ENCODE results near the gene STAG3.

Gene STAG3

GRCh38 chr7:100163006-100163531 is 14.6 kb upstream of the STAG3 start:
- Mint-ChIP-seq H3K27ac (peak overlapping the region; percentile 42), H3K9me3 (no peaks in the 10 kb centered on the region), H3K4me1 (ENCODE audit: low read depth) (peaks cover 57% of the 10 kb centered on the region), H3K27me3 (no peaks in the 10 kb centered on the region), H3K4me3 (no peak overlapping the region), H3K36me3 (ENCODE audit: low read depth) (peaks cover 5% of the 10 kb centered on the region)
- peak; percentile 58 for DNase-seq

GRCh38 chr7:100163871-100164270 is 13.8 kb upstream of the STAG3 start:
- no peaks in the 10 kb centered on the region for H3K9me3 Mint-ChIP-seq
- peaks cover 62% of the 10 kb centered on the region for H3K4me1 Mint-ChIP-seq (ENCODE audit: low read depth)
- peaks cover 2% of the 10 kb centered on the region for H3K36me3 Mint-ChIP-seq (ENCODE audit: low read depth)
- no peak overlapping the region for H3K4me3 Mint-ChIP-seq
- no peak for DNase-seq
- H3K27ac Mint-ChIP-seq, result peak overlapping the region; percentile 50
- no peaks in the 10 kb centered on the region for H3K27me3 Mint-ChIP-seq

GRCh38 chr7:100166317-100166940 is 11.3 kb upstream of the STAG3 start:
- peak overlapping the region; percentile 72 for H3K4me3 Mint-ChIP-seq
- peaks cover 2% of the 10 kb centered on the region for H3K27me3 Mint-ChIP-seq

GRCh38 chr7:100166970-100167911 is 10.5 kb upstream of the STAG3 start:
- Mint-ChIP-seq H3K4me1 (ENCODE audit: low read depth) (peaks cover 79% of the 10 kb centered on the region), H3K9me3 (no peaks in the 10 kb centered on the region), H3K27me3 (peaks cover 2% of the 10 kb centered on the region), H3K36me3 (ENCODE audit: low read depth) (no peaks in the 10 kb centered on the region), H3K27ac (peak overlapping the region; percentile 88), H3K4me3 (peak overlapping the region; percentile 72)
- DNase-seq, result no peak

More at GRCh38 chr7:100166317-100166940, 11.3 kb upstream of the STAG3 start:
- DNase-seq, result peak; percentile 58
- Mint-ChIP-seq H3K36me3 (ENCODE audit: low read depth) (no peaks in the 10 kb centered on the region), H3K27ac (peak overlapping the region; percentile 88), H3K4me1 (ENCODE audit: low read depth) (peaks cover 77% of the 10 kb centered on the region), H3K9me3 (no peaks in the 10 kb centered on the region)

- no peaks in the 10 kb centered on the region for H3K36me3 Mint-ChIP-seq (ENCODE audit: low read depth)
- peaks cover 76% of the 10 kb centered on the region for H3K4me1 Mint-ChIP-seq (ENCODE audit: low read depth)
- H3K9me3 Mint-ChIP-seq, result no peaks in the 10 kb centered on the region
- H3K27ac Mint-ChIP-seq, result peak overlapping the region; percentile 79
- peaks cover 2% of the 10 kb centered on the region for H3K27me3 Mint-ChIP-seq
- H3K4me3 Mint-ChIP-seq, result peak overlapping the region; percentile 72
- no peak for DNase-seq
Observed at GRCh38 chr7:100167912-100168323, 9.8 kb upstream of the STAG3 start.

DNA sequence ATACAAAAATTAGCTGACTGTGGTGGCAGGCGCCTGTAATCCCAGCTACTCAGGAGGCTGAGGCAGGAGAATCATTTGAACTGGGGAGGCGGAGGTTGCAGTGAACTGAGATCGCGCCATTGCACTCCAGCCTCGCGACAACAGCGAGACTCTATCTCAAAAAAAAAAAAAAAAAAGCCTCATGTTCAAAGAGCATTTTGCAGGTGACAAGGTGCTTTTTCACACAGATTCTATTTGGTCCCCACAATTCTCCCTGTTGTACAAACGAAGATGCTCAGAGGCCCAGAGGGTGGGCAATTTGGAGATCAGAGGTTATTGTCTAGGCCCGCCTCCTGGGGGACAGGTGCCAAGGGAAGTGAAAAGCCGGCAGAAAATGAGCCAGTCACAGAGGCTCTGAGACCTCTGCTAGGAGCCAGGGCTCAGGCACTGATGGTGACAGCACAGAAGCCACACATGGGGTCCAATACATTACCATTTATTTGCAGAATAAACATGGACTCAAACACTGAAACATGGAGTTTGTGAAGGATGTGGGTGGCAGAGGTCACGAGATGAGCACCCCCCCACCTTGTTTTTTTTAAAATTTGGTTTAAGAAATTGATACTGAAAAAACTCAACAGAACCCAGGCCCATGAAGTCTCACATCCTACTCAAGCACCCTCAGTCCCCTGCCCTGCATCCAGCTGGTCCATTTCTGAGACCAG is 8.4 kb upstream of the STAG3 start:
- Mint-ChIP-seq H3K27me3 (peaks cover 2% of the 10 kb centered on the region), H3K4me3 (peak overlapping the region; percentile 72), H3K9me3 (no peaks in the 10 kb centered on the region), H3K27ac (peak overlapping the region; percentile 66), H3K4me1 (ENCODE audit: low read depth) (peaks cover 62% of the 10 kb centered on the region), H3K36me3 (ENCODE audit: low read depth) (no peaks in the 10 kb centered on the region)
- peak; percentile 52 for DNase-seq

DNA sequence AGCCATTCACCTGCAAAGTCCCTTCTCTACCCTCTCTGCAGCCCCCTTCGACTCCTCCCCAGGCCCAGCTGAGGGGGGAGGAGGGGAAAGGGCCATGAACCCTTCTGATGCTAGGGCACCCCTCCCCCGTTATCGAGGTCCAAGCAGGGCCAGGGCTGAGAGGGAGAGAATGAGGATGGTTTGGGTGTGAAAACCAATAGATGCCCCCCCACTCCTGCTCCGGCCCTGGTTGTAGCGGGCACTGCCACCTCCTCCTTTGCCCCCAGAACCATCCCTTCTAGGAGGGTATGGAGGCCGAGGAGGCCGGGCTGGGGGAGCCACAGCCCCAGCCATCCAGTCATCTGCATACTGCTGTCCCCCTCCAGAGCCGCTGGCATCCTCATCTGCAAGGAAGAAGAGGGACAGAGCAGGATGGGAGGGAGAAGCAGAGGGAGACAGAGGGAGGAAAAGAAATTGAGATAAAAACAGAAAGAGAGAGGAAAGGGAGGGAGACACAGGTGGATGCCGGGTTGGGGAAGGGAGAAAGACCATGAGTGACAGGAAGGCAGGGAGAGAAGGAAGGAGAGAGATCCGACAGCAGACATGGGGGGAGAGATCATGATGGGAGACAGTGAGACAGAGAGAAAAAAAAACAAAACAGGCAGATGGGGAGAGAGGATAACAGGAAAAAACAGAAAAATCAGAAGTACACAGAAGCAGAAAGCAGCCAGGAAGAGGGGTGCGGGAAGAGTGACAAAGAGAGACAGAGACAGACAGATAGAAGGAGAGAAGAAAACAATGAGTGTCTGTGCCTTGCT is 7.4 kb upstream of the STAG3 start:
- Mint-ChIP-seq H3K4me3 (peak overlapping the region; percentile 4), H3K27ac (no peak overlapping the region), H3K27me3 (peaks cover 2% of the 10 kb centered on the region), H3K9me3 (no peaks in the 10 kb centered on the region), H3K36me3 (ENCODE audit: low read depth) (no peaks in the 10 kb centered on the region), H3K4me1 (ENCODE audit: low read depth) (peaks cover 59% of the 10 kb centered on the region)
- no peak for DNase-seq

GRCh38 chr7:100171087-100171681 is 6.5 kb upstream of the STAG3 start:
- H3K4me3 Mint-ChIP-seq, result peak overlapping the region; percentile 4
- H3K36me3 Mint-ChIP-seq (ENCODE audit: low read depth), result no peaks in the 10 kb centered on the region
- no peaks in the 10 kb centered on the region for H3K9me3 Mint-ChIP-seq
- H3K27ac Mint-ChIP-seq, result no peak overlapping the region
- peaks cover 2% of the 10 kb centered on the region for H3K27me3 Mint-ChIP-seq
- peak; percentile 58 for DNase-seq
- H3K4me1 Mint-ChIP-seq (ENCODE audit: low read depth), result peaks cover 55% of the 10 kb centered on the region

GRCh38 chr7:100171840-100172239 is 5.9 kb upstream of the STAG3 start:
- Mint-ChIP-seq H3K36me3 (ENCODE audit: low read depth) (no peaks in the 10 kb centered on the region), H3K4me1 (ENCODE audit: low read depth) (peaks cover 55% of the 10 kb centered on the region), H3K4me3 (peak overlapping the region; percentile 57), H3K27me3 (peaks cover 2% of the 10 kb centered on the region), H3K27ac (peak overlapping the region; percentile 18), H3K9me3 (no peaks in the 10 kb centered on the region)
- DNase-seq, result no peak

DNA sequence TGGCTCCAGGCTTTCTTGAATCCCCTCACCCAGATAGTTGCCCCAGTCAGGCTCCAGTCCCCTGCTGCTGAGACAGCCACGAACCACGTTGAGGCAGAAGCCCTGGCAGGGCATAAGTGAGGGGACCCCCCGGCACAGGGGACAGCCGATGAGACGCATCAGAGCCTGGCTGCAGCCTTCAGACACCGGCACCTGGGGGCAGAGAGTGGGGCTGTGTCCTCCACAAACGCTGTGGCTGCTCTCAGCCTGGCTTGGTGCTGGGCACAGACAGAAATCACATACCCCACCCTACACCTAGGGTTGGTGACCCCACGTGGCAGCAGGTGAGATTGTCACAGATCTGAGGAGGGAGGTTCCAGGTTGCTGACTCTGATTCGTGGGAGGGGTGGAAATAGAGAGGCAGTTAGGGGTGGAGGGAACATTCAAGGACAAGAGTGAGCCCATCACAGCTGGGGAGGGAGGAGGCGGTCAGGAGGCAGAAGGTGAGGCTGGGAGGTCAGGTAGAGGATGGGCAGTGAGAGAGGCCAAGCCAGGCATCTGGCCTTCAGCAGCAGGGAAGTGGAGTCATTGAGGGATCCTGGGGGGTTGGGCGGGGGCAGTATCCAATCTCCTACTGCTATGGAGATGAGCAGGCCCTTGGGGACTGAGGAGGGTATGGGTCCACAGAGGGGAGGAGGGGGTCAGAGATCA is 3.8 kb upstream of the STAG3 start:
- peak overlapping the region; percentile 11 for H3K27ac Mint-ChIP-seq
- no peaks in the 10 kb centered on the region for H3K36me3 Mint-ChIP-seq (ENCODE audit: low read depth)
- H3K4me3 Mint-ChIP-seq, result no peak overlapping the region
- no peaks in the 10 kb centered on the region for H3K9me3 Mint-ChIP-seq
- H3K27me3 Mint-ChIP-seq, result peaks cover 2% of the 10 kb centered on the region
- no peak for DNase-seq
- peaks cover 39% of the 10 kb centered on the region for H3K4me1 Mint-ChIP-seq (ENCODE audit: low read depth)

DNA sequence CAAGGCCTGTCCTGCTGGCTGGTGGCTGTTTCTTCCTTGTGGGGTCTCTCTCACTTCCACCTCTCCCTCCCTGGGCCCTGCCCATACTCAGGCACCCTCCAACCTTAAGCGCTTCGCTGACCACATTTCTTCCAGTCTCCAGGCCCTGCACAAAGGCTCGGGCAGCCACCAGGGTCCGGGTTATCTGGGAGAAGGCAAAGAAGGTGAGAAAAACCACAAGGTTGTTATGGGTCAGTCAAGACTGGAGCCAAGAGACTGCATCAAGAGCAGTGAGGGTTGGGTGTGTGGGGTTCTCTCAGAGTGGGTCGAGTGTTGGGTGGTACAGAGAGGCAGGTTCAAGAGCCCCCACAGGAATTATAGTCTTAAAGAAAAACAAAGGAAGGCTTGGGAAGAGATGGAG is 3.1 kb upstream of the STAG3 start:
- no peaks in the 10 kb centered on the region for H3K9me3 Mint-ChIP-seq
- H3K4me1 Mint-ChIP-seq (ENCODE audit: low read depth), result peaks cover 33% of the 10 kb centered on the region
- no peak for DNase-seq
- H3K4me3 Mint-ChIP-seq, result no peak overlapping the region
- H3K27ac Mint-ChIP-seq, result no peak overlapping the region
- H3K36me3 Mint-ChIP-seq (ENCODE audit: low read depth), result no peaks in the 10 kb centered on the region
- peaks cover 2% of the 10 kb centered on the region for H3K27me3 Mint-ChIP-seq

DNA sequence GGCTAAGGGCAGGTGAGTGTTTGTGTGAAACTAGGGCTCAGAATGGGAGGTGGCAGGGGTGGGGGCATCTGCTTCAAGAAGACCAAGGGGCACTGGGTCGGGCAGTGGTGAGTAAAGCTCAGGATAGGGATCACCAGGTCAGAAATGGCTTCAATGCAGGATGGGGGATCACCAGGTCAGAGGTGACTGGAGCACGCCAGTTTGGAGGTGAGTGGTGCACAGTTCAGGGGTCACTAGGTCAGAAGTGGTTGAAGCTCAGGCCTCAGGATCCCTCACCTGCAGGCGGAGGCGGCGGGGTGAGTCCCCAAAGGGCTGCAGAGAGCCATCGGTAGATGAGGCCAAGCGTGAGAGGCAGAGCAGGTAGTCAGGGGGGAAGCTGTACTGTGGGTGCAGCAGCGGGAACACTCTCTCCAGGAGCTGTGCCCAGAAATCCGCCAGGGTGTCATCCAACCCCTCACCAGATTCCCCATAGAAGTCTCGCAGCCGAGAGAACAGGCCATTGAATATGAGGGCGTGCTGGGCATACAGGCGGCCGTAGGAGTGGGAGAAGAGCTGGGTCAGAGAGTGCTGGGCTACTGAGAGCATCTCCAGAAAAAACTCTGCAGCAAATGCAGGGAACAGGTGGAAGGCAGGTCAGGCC is 2.3 kb upstream of the STAG3 start:
- peaks cover 2% of the 10 kb centered on the region for H3K9me3 Mint-ChIP-seq
- no peak overlapping the region for H3K4me3 Mint-ChIP-seq
- peaks cover 2% of the 10 kb centered on the region for H3K27me3 Mint-ChIP-seq
- H3K36me3 Mint-ChIP-seq (ENCODE audit: low read depth), result no peaks in the 10 kb centered on the region
- peaks cover 28% of the 10 kb centered on the region for H3K4me1 Mint-ChIP-seq (ENCODE audit: low read depth)
- peak overlapping the region; percentile 41 for H3K27ac Mint-ChIP-seq
- peak; percentile 28 for DNase-seq

Data from activated T-cell treated with anti-CD3 and anti-CD28 coated beads, Interleukin-2, amount 50 U/mL, for 24 hours (primary cell).